Neural cell (in vitro differentiated cells): ENCODE data around the gene DYNLRB1. TPM values are rescaled to one million over a fixed set of nuclear protein-coding genes. Genes with fewer than 3 reads are reported as not detected.

Source experiments
- H2AFZ ChIP-seq: fragments of 200-600, 300-800 bp; sonication (generic), shearing (Covaris generic); 2 replicates; pipeline ENCODE4 v1.6.0; 2014; ENCODE audit warnings: low read depth, mild to moderate bottlenecking, antibody characterized with exemption, low read length, moderate library complexity
- H3F3A ChIP-seq: fragments of 200-600 bp; shearing (Covaris generic); 2 replicates; pipeline ENCODE4 v1.6.1; 2016; ENCODE audit warnings: mild to moderate bottlenecking, moderate library complexity, mixed read lengths, antibody characterized with exemption, low read length; ENCODE audit not compliant: insufficient read depth, poor library complexity, severe bottlenecking
- H3K27ac ChIP-seq: fragments of 200-600, 300-800 bp; sonication (generic), shearing (Covaris generic); 2 replicates; pipeline ENCODE4 v1.5.1; 2014; ENCODE audit warnings: mild to moderate bottlenecking, low read length, moderate library complexity
- H3K27me3 ChIP-seq: fragments of 300-800, 200-600 bp; sonication (generic), shearing (Covaris generic); 2 replicates; pipeline ENCODE4 v1.6.0; 2014; ENCODE audit warnings: mild to moderate bottlenecking, low read depth, low read length, moderate library complexity; ENCODE audit not compliant: insufficient read depth
- H3K36me3 ChIP-seq: fragments of 300-800, 200-600 bp; sonication (generic), shearing (Covaris generic); 2 replicates; pipeline ENCODE4 v1.5.1; 2014; ENCODE audit warnings: mild to moderate bottlenecking, antibody characterized with exemption, low read length, moderate library complexity; ENCODE audit not compliant: insufficient read depth
- H3K4me2 ChIP-seq: fragments of 300-800, 200-600 bp; sonication (generic), shearing (Covaris generic); 2 replicates; pipeline ENCODE4 v1.6.0; 2014; ENCODE audit warnings: mild to moderate bottlenecking, low read length
- H3K4me3 ChIP-seq: fragments of 300-800, 200-600 bp; sonication (generic), shearing (Covaris generic); 2 replicates; pipeline ENCODE4 v1.5.1; 2014; ENCODE audit warnings: mild to moderate bottlenecking, low read length, moderate library complexity
- H3K79me2 ChIP-seq: fragments of 200-600 bp; shearing (Covaris generic); replicated peaks from 2 replicates; pipeline ENCODE4 v1.6.0; 2014; ENCODE audit warnings: mild to moderate bottlenecking, low read length, moderate library complexity; ENCODE audit not compliant: insufficient read depth
- H3K9ac ChIP-seq: fragments of 300-800, 200-600 bp; sonication (generic), shearing (Covaris generic); 2 replicates; pipeline ENCODE4 v1.6.1; 2016; ENCODE audit warnings: mild to moderate bottlenecking, low read length, mixed read lengths
- H3K9me2 ChIP-seq: fragments of 200-600 bp; shearing (Covaris generic); 2 replicates; pipeline ENCODE4 v1.6.1; 2016; ENCODE audit warnings: mild to moderate bottlenecking, low read length, mixed read lengths; ENCODE audit not compliant: insufficient read depth
- H3K9me3 ChIP-seq: fragments of 200-600, 300-800 bp; sonication (generic), shearing (Covaris generic); 2 replicates; pipeline ENCODE4 v1.6.1; 2016; ENCODE audit warnings: mild to moderate bottlenecking, mixed run types, low read length, moderate library complexity, mixed read lengths
- H4K20me1 ChIP-seq: fragments of 200-600 bp; shearing (Covaris generic); 2 replicates; pipeline ENCODE4 v1.6.1; 2016; ENCODE audit warnings: mild to moderate bottlenecking, mixed run types; ENCODE audit not compliant: insufficient read depth
- EP300 ChIP-seq: fragments of 450-650 bp; conservative IDR thresholded peaks from 2 replicates; pipeline ENCODE4 v1.6.1; 2014; ENCODE audit warnings: antibody characterized with exemption, mild to moderate bottlenecking, moderate library complexity; ENCODE audit not compliant: poor library complexity, severe bottlenecking
- EZH2 ChIP-seq: fragments of 200-600, 300-800 bp; shearing (Covaris generic), sonication (generic); IDR thresholded peaks from 2 replicates; pipeline ENCODE4 v1.6.1; 2014; ENCODE audit warnings: antibody characterized with exemption, low read length, borderline replicate concordance, mild to moderate bottlenecking; ENCODE audit not compliant: insufficient read depth, poor library complexity, severe bottlenecking
- MXI1 ChIP-seq: fragments of 450-650 bp; conservative IDR thresholded peaks from 2 replicates; pipeline ENCODE4 v1.6.1; 2014; ENCODE audit warnings: antibody characterized with exemption, mild to moderate bottlenecking; ENCODE audit not compliant: poor library complexity, severe bottlenecking
- POLR2AphosphoS5 ChIP-seq: IDR thresholded peaks from 2 replicates; pipeline ENCODE4 v1.6.1; 2012
- RAD21 ChIP-seq: fragments of 450-650 bp; conservative IDR thresholded peaks from 2 replicates; pipeline ENCODE4 v1.6.1; 2014; ENCODE audit warnings: antibody characterized with exemption, mild to moderate bottlenecking, moderate library complexity
- SMC3 ChIP-seq: fragments of 450-650 bp; conservative IDR thresholded peaks from 2 replicates; pipeline ENCODE4 v1.6.1; 2014; ENCODE audit warnings: antibody characterized with exemption, mild to moderate bottlenecking, moderate library complexity; ENCODE audit not compliant: poor library complexity
- TAF1 ChIP-seq: IDR thresholded peaks from 2 replicates; pipeline ENCODE4 v1.6.1; 2012; ENCODE audit warnings: low read depth
- polyA plus RNA-seq: library from polyadenylated mRNA; depleted of rRNA; stranded (reverse); fragments of >200 nt; gene quantifications from 2 replicates; pipeline ENCODE4 v1.2.3, GENCODE V29; 2014
- TF ChIP-seq, protein P1 (sequence below): IDR thresholded peaks from 2 replicates; pipeline ENCODE4 v1.6.1; 2012; ENCODE audit warnings: borderline replicate concordance
- TF ChIP-seq, protein P2 (sequence below): fragments of 450-650 bp; IDR thresholded peaks from 2 replicates; pipeline ENCODE4 v1.5.1; 2014; ENCODE audit warnings: antibody characterized with exemption, mild to moderate bottlenecking, moderate library complexity; ENCODE audit not compliant: poor library complexity, severe bottlenecking

The DYNLRB1 gene
- polyA plus RNA-seq, 1 donor from 2014 or later: 103 TPM

DNA sequence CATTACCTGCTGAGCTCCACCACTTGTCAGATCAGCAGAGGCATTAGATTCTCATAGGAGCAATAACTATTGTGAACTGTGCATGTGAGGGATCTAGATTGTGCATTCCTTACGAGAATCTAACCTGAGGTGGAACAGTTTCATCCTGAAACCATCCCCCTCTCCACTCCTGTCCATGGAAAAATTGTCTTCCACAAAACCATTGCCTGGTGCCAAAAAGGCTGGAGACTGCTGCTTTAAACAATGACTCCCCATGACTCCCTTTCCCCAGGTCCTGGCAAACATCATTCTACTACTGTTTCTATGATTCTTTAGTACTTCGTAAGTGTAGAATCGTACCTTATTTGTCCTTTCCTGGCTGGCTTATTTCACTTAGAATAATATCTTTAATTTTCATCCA is 9.7 kb upstream of the DYNLRB1 start:
- no peaks in the 10 kb centered on the region for H3F3A ChIP-seq
- H3K4me2 ChIP-seq: no peak overlapping the region
- no peaks in the 10 kb centered on the region for H3K9me3 ChIP-seq
- H3K27me3 ChIP-seq: no peaks in the 10 kb centered on the region
- no peak overlapping the region for H3K4me3 ChIP-seq
- H3K9me2 ChIP-seq: no peaks in the 10 kb centered on the region
- H3K9ac ChIP-seq: no peak overlapping the region
- H3K79me2 ChIP-seq: no peaks in the 10 kb centered on the region
- TF ChIP-seq, protein P1, sequence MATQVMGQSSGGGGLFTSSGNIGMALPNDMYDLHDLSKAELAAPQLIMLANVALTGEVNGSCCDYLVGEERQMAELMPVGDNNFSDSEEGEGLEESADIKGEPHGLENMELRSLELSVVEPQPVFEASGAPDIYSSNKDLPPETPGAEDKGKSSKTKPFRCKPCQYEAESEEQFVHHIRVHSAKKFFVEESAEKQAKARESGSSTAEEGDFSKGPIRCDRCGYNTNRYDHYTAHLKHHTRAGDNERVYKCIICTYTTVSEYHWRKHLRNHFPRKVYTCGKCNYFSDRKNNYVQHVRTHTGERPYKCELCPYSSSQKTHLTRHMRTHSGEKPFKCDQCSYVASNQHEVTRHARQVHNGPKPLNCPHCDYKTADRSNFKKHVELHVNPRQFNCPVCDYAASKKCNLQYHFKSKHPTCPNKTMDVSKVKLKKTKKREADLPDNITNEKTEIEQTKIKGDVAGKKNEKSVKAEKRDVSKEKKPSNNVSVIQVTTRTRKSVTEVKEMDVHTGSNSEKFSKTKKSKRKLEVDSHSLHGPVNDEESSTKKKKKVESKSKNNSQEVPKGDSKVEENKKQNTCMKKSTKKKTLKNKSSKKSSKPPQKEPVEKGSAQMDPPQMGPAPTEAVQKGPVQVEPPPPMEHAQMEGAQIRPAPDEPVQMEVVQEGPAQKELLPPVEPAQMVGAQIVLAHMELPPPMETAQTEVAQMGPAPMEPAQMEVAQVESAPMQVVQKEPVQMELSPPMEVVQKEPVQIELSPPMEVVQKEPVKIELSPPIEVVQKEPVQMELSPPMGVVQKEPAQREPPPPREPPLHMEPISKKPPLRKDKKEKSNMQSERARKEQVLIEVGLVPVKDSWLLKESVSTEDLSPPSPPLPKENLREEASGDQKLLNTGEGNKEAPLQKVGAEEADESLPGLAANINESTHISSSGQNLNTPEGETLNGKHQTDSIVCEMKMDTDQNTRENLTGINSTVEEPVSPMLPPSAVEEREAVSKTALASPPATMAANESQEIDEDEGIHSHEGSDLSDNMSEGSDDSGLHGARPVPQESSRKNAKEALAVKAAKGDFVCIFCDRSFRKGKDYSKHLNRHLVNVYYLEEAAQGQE: no peak
- TF ChIP-seq EZH2: no peak
- no peak for TF ChIP-seq TAF1
- TF ChIP-seq MXI1: no peak
- no peak for TF ChIP-seq SMC3
- no peak for TF ChIP-seq RAD21
- TF ChIP-seq POLR2AphosphoS5: no peak
- TF ChIP-seq, protein P2, sequence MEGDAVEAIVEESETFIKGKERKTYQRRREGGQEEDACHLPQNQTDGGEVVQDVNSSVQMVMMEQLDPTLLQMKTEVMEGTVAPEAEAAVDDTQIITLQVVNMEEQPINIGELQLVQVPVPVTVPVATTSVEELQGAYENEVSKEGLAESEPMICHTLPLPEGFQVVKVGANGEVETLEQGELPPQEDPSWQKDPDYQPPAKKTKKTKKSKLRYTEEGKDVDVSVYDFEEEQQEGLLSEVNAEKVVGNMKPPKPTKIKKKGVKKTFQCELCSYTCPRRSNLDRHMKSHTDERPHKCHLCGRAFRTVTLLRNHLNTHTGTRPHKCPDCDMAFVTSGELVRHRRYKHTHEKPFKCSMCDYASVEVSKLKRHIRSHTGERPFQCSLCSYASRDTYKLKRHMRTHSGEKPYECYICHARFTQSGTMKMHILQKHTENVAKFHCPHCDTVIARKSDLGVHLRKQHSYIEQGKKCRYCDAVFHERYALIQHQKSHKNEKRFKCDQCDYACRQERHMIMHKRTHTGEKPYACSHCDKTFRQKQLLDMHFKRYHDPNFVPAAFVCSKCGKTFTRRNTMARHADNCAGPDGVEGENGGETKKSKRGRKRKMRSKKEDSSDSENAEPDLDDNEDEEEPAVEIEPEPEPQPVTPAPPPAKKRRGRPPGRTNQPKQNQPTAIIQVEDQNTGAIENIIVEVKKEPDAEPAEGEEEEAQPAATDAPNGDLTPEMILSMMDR: no peak
- TF ChIP-seq EP300: no peak
- no peaks in the 10 kb centered on the region for H4K20me1 ChIP-seq
- H2AFZ ChIP-seq: no peak overlapping the region
- H3K27ac ChIP-seq: no peak overlapping the region
- no peaks in the 10 kb centered on the region for H3K36me3 ChIP-seq

DNA sequence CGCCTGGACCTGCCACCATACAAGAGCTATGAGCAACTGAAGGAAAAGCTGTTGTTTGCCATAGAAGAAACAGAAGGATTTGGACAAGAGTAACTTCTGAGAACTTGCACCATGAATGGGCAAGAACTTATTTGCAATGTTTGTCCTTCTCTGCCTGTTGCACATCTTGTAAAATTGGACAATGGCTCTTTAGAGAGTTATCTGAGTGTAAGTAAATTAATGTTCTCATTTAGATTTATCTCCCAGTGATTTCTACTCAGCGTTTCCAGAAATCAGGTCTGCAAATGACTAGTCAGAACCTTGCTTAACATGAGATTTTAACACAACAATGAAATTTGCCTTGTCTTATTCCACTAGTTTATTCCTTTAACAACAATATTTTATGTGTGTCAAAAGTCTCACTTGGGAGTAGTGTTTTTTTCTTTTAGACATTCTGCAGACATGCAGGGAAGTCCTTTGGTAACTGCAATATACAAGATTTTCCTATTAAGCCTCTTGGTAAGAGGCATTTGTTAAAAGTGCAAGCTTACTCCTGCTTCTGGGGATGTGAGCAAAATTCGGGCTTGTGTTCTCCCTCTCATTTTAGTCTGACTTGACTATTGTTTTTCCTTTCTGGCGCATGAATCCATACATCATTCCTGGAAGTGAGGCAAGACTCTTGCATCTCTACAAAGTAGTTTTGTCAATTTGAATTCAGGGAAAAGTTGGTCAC is 8.4 kb upstream of the DYNLRB1 start:
- Histone ChIP-seq H3K27me3 (no peaks in the 10 kb centered on the region), H3K27ac (no peak overlapping the region), H3K36me3 (no peaks in the 10 kb centered on the region), H3K9me2 (no peaks in the 10 kb centered on the region), H3K4me2 (no peak overlapping the region), H3K9me3 (no peaks in the 10 kb centered on the region), H4K20me1 (no peaks in the 10 kb centered on the region), H3K79me2 (no peaks in the 10 kb centered on the region), H3K9ac (no peak overlapping the region), H2AFZ (no peak overlapping the region), H3K4me3 (no peak overlapping the region), H3F3A (no peaks in the 10 kb centered on the region)
- TF ChIP-seq TAF1 (no peak), EP300 (no peak), MXI1 (no peak), RAD21 (no peak), SMC3 (no peak), POLR2AphosphoS5 (no peak), EZH2 (no peak)
- TF ChIP-seq, protein P1: no peak
- TF ChIP-seq, protein P2: no peak
